HEK293 (cell line): ENCODE measurements around the gene VAV2.

Experiments
- CTCF ChIA-PET: fragments of 350-600 bp; formaldehyde crosslinking; extraction: SDS; loops from one replicate; lab custom pipeline; 2021; ENCODE audit warnings: antibody characterized with exemption; lab: Yijun Ruan, JAX
- POLR2A ChIA-PET: fragments of 300-600 bp; formaldehyde crosslinking; extraction: SDS; loops from one replicate; lab custom pipeline; 2020; ENCODE audit warnings: antibody characterized with exemption, inconsistent platforms; lab: Yijun Ruan, JAX
- H3K27ac ChIP-seq: fragments of 200-500 bp; sonication (Bioruptor generic); 2 replicates; pipeline ENCODE4 v1.5.1; 2014; ENCODE audit warnings: low read depth, low read length, control low read depth, inconsistent platforms; ENCODE audit errors: extremely low read depth
- H3K36me3 ChIP-seq, 2 experiments: fragments of 200-500 bp in 1 of 2; sonication (Bioruptor generic) in 1 of 2; 1 replicate in 1 of 2; 2 replicates in 1 of 2; pipeline ENCODE4 v1.5.1; 2014 to 2017; ENCODE audit warnings: inconsistent platforms in 2 of 2, low read length in 2 of 2; ENCODE audit not compliant: control insufficient read depth in 2 of 2, insufficient read depth in 1 of 2
- H3K4me1 ChIP-seq: fragments of 200-500 bp; sonication (Bioruptor generic); 2 replicates; pipeline ENCODE4 v1.5.1; 2014; ENCODE audit warnings: mild to moderate bottlenecking, low read length, inconsistent platforms; ENCODE audit not compliant: control insufficient read depth, insufficient read depth
- H3K4me3 ChIP-seq: 2 replicates; pipeline ENCODE4 v1.5.1; 2011; ENCODE audit warnings: low read depth, mild to moderate bottlenecking, control low read depth, low read length, moderate library complexity
- H3K9me3 ChIP-seq: fragments of 200-500 bp; sonication (Bioruptor generic); 2 replicates; pipeline ENCODE4 v1.5.1; 2014; ENCODE audit warnings: low read depth, low read length, inconsistent platforms; ENCODE audit not compliant: control insufficient read depth, insufficient read depth
- KLF10 ChIP-seq: fragments of 450-650 bp; IDR thresholded peaks from 2 replicates; pipeline ENCODE4 v1.5.1; 2018; ENCODE audit warnings: missing biosample characterization, mild to moderate bottlenecking, missing genetic modification characterization
- TRIM28 ChIP-seq: IDR thresholded peaks from 2 replicates; pipeline ENCODE4 v1.6.1; 2011; ENCODE audit warnings: low read length, control low read depth, borderline replicate concordance
- YY2 ChIP-seq: fragments of 450-650 bp; formaldehyde crosslinking; IDR thresholded peaks from 2 replicates; pipeline ENCODE4 v1.5.1; 2016; ENCODE audit warnings: missing biosample characterization, missing genetic modification characterization
- ZBTB21 ChIP-seq: fragments of 450-650 bp; formaldehyde crosslinking; IDR thresholded peaks from 2 replicates; pipeline ENCODE4 v1.5.1; 2017; ENCODE audit warnings: missing biosample characterization, missing genetic modification characterization
- ZBTB48 ChIP-seq: fragments of 450-650 bp; formaldehyde crosslinking; IDR thresholded peaks from 2 replicates; pipeline ENCODE4 v1.5.1; 2016; ENCODE audit warnings: missing biosample characterization, missing genetic modification characterization
- ZBTB7A ChIP-seq: fragments of 450-650 bp; formaldehyde crosslinking; IDR thresholded peaks from 2 replicates; pipeline ENCODE4 v1.5.1; 2016; ENCODE audit warnings: low read depth, missing biosample characterization, missing genetic modification characterization
- ZBTB8A ChIP-seq: fragments of 450-650 bp; formaldehyde crosslinking; IDR thresholded peaks from 2 replicates; pipeline ENCODE4 v1.5.1; 2016; ENCODE audit warnings: missing biosample characterization, missing genetic modification characterization
- ZFP41 ChIP-seq: fragments of 450-650 bp; formaldehyde crosslinking; IDR thresholded peaks from 2 replicates; pipeline ENCODE4 v1.5.1; 2016; ENCODE audit warnings: missing biosample characterization, missing genetic modification characterization, borderline replicate concordance
- ZIC2 ChIP-seq: fragments of 450-650 bp; formaldehyde crosslinking; IDR thresholded peaks from 2 replicates; pipeline ENCODE4 v1.5.1; 2016; ENCODE audit warnings: missing biosample characterization, missing genetic modification characterization
- ZNF146 ChIP-seq: fragments of 450-650 bp; formaldehyde crosslinking; IDR thresholded peaks from 2 replicates; pipeline ENCODE4 v1.5.1; 2016; ENCODE audit warnings: missing biosample characterization, missing genetic modification characterization
- ZNF148 ChIP-seq: fragments of 450-650 bp; formaldehyde crosslinking; IDR thresholded peaks from 2 replicates; pipeline ENCODE4 v1.5.0; 2017; ENCODE audit warnings: missing biosample characterization, missing genetic modification characterization, borderline replicate concordance
- ZNF18 ChIP-seq: fragments of 450-650 bp; formaldehyde crosslinking; IDR thresholded peaks from 2 replicates; pipeline ENCODE4 v1.5.1; 2016; ENCODE audit warnings: missing biosample characterization, missing genetic modification characterization
- ZNF19 ChIP-seq: fragments of 450-650 bp; formaldehyde crosslinking; IDR thresholded peaks from 2 replicates; pipeline ENCODE4; 2016; ENCODE audit warnings: missing biosample characterization, missing genetic modification characterization, low read depth
- ZNF24 ChIP-seq: fragments of 450-650 bp; formaldehyde crosslinking; IDR thresholded peaks from 2 replicates; pipeline ENCODE4 v1.5.1; 2016; ENCODE audit warnings: missing biosample characterization, missing genetic modification characterization
- ZNF544 ChIP-seq: fragments of 450-650 bp; formaldehyde crosslinking; IDR thresholded peaks from 2 replicates; pipeline ENCODE4 v1.5.0; 2017; ENCODE audit warnings: missing biosample characterization, missing genetic modification characterization
- ZNF626 ChIP-seq: fragments of 450-650 bp; sonication (Bioruptor Pico); formaldehyde crosslinking; IDR thresholded peaks from 2 replicates; pipeline ENCODE4 v1.5.1; 2018; ENCODE audit warnings: missing biosample characterization, missing genetic modification characterization, inconsistent platforms
- ZNF629 ChIP-seq: fragments of 450-650 bp; formaldehyde crosslinking; IDR thresholded peaks from 2 replicates; pipeline ENCODE4 v1.5.1; 2017; ENCODE audit warnings: missing biosample characterization, missing genetic modification characterization
- ZNF660 ChIP-seq: fragments of 450-650 bp; IDR thresholded peaks from 2 replicates; pipeline ENCODE4 v1.5.1; 2018; ENCODE audit warnings: missing biosample characterization, mild to moderate bottlenecking, missing genetic modification characterization
- ZNF707 ChIP-seq: fragments of 450-650 bp; formaldehyde crosslinking; IDR thresholded peaks from 2 replicates; pipeline ENCODE4 v1.5.1; 2016; ENCODE audit warnings: missing biosample characterization, missing genetic modification characterization
- ZNF76 ChIP-seq: fragments of 450-650 bp; formaldehyde crosslinking; IDR thresholded peaks from 2 replicates; pipeline ENCODE4; 2016; ENCODE audit warnings: low read depth, missing biosample characterization, missing genetic modification characterization, borderline replicate concordance
- ZNF768 ChIP-seq: fragments of 450-650 bp; formaldehyde crosslinking; IDR thresholded peaks from 2 replicates; pipeline ENCODE4 v1.5.1; 2018; ENCODE audit warnings: missing biosample characterization, mild to moderate bottlenecking, missing genetic modification characterization
- TF ChIP-seq, protein P1 (sequence below): fragments of 450-650 bp; formaldehyde crosslinking; IDR thresholded peaks from 2 replicates; pipeline ENCODE4 v1.5.1; 2016; ENCODE audit warnings: missing biosample characterization, missing genetic modification characterization
- TF ChIP-seq, protein P2 (sequence below): fragments of 450-650 bp; formaldehyde crosslinking; IDR thresholded peaks from 2 replicates; pipeline ENCODE4 v1.5.1; 2017; ENCODE audit warnings: missing biosample characterization, missing genetic modification characterization
- TF ChIP-seq, protein P3 (sequence below): fragments of 450-650 bp; formaldehyde crosslinking; IDR thresholded peaks from 2 replicates; pipeline ENCODE4 v1.5.1; 2016; ENCODE audit warnings: missing biosample characterization, missing genetic modification characterization
- TF ChIP-seq, protein P4 (sequence below): sonication (generic); formaldehyde crosslinking; IDR thresholded peaks from 2 replicates; pipeline ENCODE4 v1.8.1; 2022; ENCODE audit warnings: mild to moderate bottlenecking, moderate library complexity, missing genetic modification reagents

The VAV2 gene

GRCh38 chr9:134025606-134026541, 33.8 kb upstream of the VAV2 start:
- H3K9me3 ChIP-seq: no peaks in the 10 kb centered on the region
- ChIA-PET CTCF (interaction anchor here (0.7 to 7.5 kb wide), 5 partner anchors 31 to 233 kb away, joined by 3 to 51 read pairs (median 6); partner anchors contain the start of gene WDR5), POLR2A (interaction anchor here (0.6 to 1.9 kb wide), 9 partner anchors 9 to 1575 kb away, joined by 3 to 14 read pairs (median 3); partner anchors contain the start of gene WDR5)
- peaks cover 0 to 40% of the 10 kb centered on the region in 2 experiments; a peak in 2 of 3 replicates for H3K36me3 ChIP-seq
- peak overlapping the region; percentile 50 for H3K4me3 ChIP-seq
- H3K27ac ChIP-seq: peak overlapping the region; percentile 41; the same call in 1 of the 2 replicates
- 0 out of 2 replicates have a peak, but pooled peaks cover 2% of the 10 kb centered on the region for H3K4me1 ChIP-seq
- TF ChIP-seq ZBTB8A (tag by site-specific recombination): peak; percentile 73
- TF ChIP-seq, protein P1, sequence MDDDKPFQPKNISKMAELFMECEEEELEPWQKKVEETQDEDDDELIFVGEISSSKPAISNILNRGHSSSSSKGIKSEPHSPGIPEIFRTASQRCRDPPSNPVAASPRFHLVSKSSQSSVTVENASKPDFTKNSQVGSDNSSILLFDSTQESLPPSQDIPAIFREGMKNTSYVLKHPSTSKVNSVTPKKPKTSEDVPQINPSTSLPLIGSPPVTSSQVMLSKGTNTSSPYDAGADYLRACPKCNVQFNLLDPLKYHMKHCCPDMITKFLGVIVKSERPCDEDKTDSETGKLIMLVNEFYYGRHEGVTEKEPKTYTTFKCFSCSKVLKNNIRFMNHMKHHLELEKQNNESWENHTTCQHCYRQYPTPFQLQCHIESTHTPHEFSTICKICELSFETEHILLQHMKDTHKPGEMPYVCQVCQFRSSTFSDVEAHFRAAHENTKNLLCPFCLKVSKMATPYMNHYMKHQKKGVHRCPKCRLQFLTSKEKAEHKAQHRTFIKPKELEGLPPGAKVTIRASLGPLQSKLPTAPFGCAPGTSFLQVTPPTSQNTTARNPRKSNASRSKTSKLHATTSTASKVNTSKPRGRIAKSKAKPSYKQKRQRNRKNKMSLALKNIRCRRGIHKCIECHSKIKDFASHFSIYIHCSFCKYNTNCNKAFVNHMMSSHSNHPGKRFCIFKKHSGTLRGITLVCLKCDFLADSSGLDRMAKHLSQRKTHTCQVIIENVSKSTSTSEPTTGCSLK (tag by site-specific recombination): no peak
- 0 out of 2 replicates have a peak, but pooled peaks have one; percentile 30 for TF ChIP-seq ZNF629 (tag by site-specific recombination)
- TF ChIP-seq ZNF626 (tag by site-specific recombination): no peak
- TF ChIP-seq, protein P2, sequence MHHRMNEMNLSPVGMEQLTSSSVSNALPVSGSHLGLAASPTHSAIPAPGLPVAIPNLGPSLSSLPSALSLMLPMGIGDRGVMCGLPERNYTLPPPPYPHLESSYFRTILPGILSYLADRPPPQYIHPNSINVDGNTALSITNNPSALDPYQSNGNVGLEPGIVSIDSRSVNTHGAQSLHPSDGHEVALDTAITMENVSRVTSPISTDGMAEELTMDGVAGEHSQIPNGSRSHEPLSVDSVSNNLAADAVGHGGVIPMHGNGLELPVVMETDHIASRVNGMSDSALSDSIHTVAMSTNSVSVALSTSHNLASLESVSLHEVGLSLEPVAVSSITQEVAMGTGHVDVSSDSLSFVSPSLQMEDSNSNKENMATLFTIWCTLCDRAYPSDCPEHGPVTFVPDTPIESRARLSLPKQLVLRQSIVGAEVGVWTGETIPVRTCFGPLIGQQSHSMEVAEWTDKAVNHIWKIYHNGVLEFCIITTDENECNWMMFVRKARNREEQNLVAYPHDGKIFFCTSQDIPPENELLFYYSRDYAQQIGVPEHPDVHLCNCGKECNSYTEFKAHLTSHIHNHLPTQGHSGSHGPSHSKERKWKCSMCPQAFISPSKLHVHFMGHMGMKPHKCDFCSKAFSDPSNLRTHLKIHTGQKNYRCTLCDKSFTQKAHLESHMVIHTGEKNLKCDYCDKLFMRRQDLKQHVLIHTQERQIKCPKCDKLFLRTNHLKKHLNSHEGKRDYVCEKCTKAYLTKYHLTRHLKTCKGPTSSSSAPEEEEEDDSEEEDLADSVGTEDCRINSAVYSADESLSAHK (tag by site-specific recombination): no peak
- TF ChIP-seq, protein P3, sequence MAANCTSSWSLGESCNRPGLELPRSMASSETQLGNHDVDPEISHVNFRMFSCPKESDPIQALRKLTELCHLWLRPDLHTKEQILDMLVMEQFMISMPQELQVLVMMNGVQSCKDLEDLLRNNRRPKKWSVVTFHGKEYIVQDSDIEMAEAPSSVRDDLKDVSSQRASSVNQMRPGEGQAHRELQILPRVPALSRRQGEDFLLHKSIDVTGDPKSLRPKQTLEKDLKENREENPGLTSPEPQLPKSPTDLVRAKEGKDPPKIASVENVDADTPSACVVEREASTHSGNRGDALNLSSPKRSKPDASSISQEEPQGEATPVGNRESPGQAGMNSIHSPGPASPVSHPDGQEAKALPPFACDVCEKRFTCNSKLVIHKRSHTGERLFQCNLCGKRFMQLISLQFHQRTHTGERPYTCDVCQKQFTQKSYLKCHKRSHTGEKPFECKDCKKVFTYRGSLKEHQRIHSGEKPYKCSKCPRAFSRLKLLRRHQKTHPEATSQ (tag by site-specific recombination): no peak
- TF ChIP-seq, protein P4, sequence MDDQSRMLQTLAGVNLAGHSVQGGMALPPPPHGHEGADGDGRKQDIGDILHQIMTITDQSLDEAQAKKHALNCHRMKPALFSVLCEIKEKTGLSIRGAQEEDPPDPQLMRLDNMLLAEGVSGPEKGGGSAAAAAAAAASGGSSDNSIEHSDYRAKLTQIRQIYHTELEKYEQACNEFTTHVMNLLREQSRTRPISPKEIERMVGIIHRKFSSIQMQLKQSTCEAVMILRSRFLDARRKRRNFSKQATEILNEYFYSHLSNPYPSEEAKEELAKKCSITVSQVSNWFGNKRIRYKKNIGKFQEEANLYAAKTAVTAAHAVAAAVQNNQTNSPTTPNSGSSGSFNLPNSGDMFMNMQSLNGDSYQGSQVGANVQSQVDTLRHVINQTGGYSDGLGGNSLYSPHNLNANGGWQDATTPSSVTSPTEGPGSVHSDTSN: no peak
- TF ChIP-seq ZNF18: no peak
- TF ChIP-seq ZBTB21 (tag by site-specific recombination): no peak
- peak; percentile 49; the same call in 1 of the 2 replicates for TF ChIP-seq ZBTB48 (tag by site-specific recombination)
- TF ChIP-seq ZBTB7A: no peak
- peak; percentile 78 for TF ChIP-seq ZNF76 (tag by site-specific recombination)
- TF ChIP-seq ZIC2 (tag by site-specific recombination): peak; percentile 40; the same call in 1 of the 2 replicates
- no peak for TF ChIP-seq ZNF19 (tag by site-specific recombination)
- TF ChIP-seq ZNF544 (tag by site-specific recombination): no peak
- TF ChIP-seq TRIM28: no peak
- no peak for TF ChIP-seq ZNF707 (tag by site-specific recombination)
- no peak for TF ChIP-seq ZNF148 (tag by site-specific recombination)
- TF ChIP-seq YY2 (tag by site-specific recombination): no peak
- TF ChIP-seq ZNF660 (tag by site-specific recombination): no peak
- TF ChIP-seq ZNF24 (tag by site-specific recombination): no peak
- no peak for TF ChIP-seq ZNF146 (tag by site-specific recombination)
- no peak for TF ChIP-seq ZFP41 (tag by site-specific recombination)
- no peak for TF ChIP-seq KLF10
- TF ChIP-seq ZNF768 (tag by site-specific recombination): no peak
